Measurements from ENCODE around the gene HOXA3.

HOXA3 gene

DNA sequence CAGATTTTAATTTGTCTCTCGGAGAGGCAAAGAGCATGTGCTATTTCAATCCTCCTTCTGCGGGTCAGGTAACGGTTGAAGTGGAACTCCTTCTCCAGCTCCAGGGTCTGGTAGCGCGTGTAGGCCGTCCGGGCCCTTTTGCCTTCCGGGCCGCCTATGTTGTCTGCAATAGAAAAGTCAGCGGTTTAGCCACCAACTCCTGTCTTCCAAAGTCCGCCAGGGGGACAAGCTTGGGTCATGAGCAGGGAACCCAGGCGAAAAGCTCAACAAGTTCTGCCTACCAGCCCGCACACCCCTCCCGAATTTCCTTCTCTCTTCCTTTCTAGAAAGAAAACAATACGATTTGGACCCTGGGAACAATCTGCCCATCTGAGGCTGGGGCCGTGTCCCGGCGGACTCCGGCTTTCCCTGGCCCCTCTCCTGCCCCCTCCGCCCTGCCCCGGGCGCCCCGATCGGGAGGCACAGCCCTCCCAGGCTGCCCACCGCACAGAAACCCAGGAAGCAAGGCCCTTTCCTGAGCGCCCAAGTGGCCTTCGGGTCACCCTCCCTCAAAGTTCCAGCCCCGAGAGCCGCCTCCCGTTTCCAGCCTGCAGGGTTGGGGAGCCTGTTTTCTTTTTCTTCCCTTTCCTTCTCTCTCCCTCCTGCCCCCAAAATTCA is 10.3 kb downstream of the HOXA3 start:
- no peak overlapping the region for H3K4me3 ChIP-seq (ENCODE audit: control insufficient read depth, low read depth, low read length)
- no peak for TF ChIP-seq CTCF (IDR thresholded peaks at IDR 0.05; ENCODE audit: control insufficient read depth, insufficient read depth, low read depth, low read length, missing control alignments)
- DNase-seq (ENCODE audit: low read depth), result no peak

GRCh38 chr7:27141137-27141922 is 11.1 kb downstream of the HOXA3 start:
- TF ChIP-seq CTCF (IDR thresholded peaks at IDR 0.05; ENCODE audit: control insufficient read depth, insufficient read depth, low read depth, low read length, missing control alignments), result no peak
- no peak overlapping the region for H3K4me3 ChIP-seq (ENCODE audit: control insufficient read depth, low read depth, low read length)
- DNase-seq (ENCODE audit: low read depth), result no peak

DNA sequence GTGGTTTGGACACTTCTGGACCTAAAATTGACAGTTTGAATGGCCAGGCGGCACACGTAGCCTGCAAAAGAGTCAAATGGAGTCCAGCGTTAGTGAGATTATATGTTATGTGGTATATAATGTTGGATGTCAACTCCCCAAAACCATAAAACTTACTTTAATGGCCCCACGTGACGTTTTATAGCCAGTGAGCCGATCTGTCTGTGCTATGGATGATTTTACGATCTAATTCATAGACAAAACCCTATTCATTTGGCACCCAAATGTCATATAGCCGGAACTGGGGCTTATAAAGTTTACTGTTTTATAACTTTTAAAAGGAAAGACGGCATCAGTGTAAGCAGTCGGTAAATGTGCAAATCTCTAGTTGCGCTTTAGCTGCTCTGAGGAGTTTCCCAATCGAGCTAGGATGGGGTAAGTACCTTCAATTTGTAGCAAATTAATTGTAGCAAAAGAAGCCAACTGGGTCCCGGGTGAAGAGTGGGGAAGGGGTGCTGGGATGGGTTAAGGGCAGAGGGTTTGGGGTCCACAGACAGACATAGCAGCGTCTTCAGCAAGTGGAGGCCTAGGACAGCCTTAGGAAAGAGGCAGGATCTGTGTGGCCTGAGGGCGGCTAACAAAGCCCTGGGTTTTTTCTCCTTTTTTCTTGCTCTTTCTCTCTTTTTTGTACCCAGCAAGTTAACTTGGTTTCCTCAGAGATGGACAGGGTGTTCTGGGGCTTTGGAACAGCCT is 12.1 kb downstream of the HOXA3 start:
- TF ChIP-seq CTCF (IDR thresholded peaks at IDR 0.05; ENCODE audit: control insufficient read depth, insufficient read depth, low read depth, low read length, missing control alignments), result no peak
- H3K4me3 ChIP-seq (ENCODE audit: control insufficient read depth, low read depth, low read length), result no peak overlapping the region
- no peak for DNase-seq (ENCODE audit: low read depth)

GRCh38 chr7:27139334-27140125 is 12.9 kb downstream of the HOXA3 start:
- TF ChIP-seq CTCF (IDR thresholded peaks at IDR 0.05; ENCODE audit: control insufficient read depth, insufficient read depth, low read depth, low read length, missing control alignments), result no peak
- no peak overlapping the region for H3K4me3 ChIP-seq (ENCODE audit: control insufficient read depth, low read depth, low read length)
- DNase-seq (ENCODE audit: low read depth), result no peak

GRCh38 chr7:27138985-27139333 is 13.4 kb downstream of the HOXA3 start:
- H3K4me3 ChIP-seq (ENCODE audit: control insufficient read depth, low read depth, low read length), result no peak overlapping the region
- no peak for TF ChIP-seq CTCF (IDR thresholded peaks at IDR 0.05; ENCODE audit: control insufficient read depth, insufficient read depth, low read depth, low read length, missing control alignments)
- no peak for DNase-seq (ENCODE audit: low read depth)

- DNase-seq (ENCODE audit: low read depth), result no peak
- H3K4me3 ChIP-seq (ENCODE audit: control insufficient read depth, low read depth, low read length), result no peak overlapping the region
- no peak for TF ChIP-seq CTCF (IDR thresholded peaks at IDR 0.05; ENCODE audit: control insufficient read depth, insufficient read depth, low read depth, low read length, missing control alignments)
Observed at GRCh38 chr7:27138472-27138871, 13.9 kb downstream of the HOXA3 start.
